ENCODE measurements around the gene OR10Z1.

The OR10Z1 gene, protein sequence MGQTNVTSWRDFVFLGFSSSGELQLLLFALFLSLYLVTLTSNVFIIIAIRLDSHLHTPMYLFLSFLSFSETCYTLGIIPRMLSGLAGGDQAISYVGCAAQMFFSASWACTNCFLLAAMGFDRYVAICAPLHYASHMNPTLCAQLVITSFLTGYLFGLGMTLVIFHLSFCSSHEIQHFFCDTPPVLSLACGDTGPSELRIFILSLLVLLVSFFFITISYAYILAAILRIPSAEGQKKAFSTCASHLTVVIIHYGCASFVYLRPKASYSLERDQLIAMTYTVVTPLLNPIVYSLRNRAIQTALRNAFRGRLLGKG
- total RNA-seq = 0 reads per million in 9 experiments

DNA sequence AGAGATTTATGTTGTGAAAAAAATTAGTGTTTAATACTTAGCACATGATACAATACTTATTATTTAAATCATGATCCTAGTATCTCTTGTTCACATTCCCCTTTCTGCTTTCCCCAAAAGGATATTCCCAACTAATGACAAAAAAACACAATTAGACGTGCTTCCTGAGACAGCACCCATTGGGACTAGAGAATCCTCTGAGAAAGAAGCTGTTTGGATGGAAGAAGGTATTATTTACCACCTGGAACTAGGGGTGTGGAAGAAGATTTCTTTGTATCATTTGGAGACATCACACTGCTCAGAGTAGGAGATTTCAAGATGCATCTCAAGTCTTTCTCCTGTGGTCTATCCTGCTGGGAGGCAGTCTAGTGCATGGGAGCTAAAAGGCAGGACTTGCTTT is at the start of gene OR10Z1:
Gene OR10Z1, plus strand, starts transcription at position 301 of the 400 bp plus-strand sequence. CDS start 1,171 bp downstream, outside the sequence.
- Mint-ChIP-seq H3K4me3 (no peak within 1 kb of the TSS), H3K36me3 (ENCODE audit: insufficient read depth) (no peaks in the 10 kb centered on the region), H3K27me3 (no peaks in the 10 kb centered on the region), H3K4me1 (ENCODE audit: low read depth in 2 of 2) (no peaks in the 10 kb centered on the region), H3K9me3 (no peaks in the 10 kb centered on the region), H3K27ac (no peak within 1 kb of the TSS)
- DNase-seq = no peak
- ATAC-seq (replicated peaks) = no peak

DNA sequence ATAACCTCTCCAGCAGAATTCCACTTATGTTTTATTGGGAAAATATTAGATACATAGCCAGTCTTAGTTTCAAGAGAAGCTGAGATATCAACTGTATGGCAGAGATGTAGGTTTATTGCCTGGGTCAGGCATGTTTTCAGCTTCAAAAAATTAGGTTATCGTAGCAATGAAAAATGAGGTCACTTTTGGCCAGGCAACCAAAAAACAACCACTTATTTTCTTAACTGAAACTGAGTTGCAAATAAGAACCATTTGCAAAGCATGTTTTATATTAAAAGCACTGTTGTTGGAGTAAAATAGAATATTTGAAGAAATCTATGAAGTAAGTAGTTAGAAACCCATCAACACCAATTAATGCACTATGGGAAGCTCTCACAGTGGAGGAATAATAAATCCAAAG is 45.4 kb upstream of the OR10Z1 start:
- no peak overlapping the region for H3K27ac Mint-ChIP-seq
- H3K4me3 Mint-ChIP-seq = no peak overlapping the region
- H3K27me3 Mint-ChIP-seq = peaks cover 36 to 45% of the 10 kb centered on the region in 2 donors
- no peak for ATAC-seq (replicated peaks)
- no peak for DNase-seq
- no peaks in the 10 kb centered on the region for H3K4me1 Mint-ChIP-seq (ENCODE audit: low read depth in 2 of 2)
- no peaks in the 10 kb centered on the region for H3K36me3 Mint-ChIP-seq (ENCODE audit: insufficient read depth)
- H3K9me3 Mint-ChIP-seq = peaks cover 0 to 5% of the 10 kb centered on the region in 2 donors

DNA sequence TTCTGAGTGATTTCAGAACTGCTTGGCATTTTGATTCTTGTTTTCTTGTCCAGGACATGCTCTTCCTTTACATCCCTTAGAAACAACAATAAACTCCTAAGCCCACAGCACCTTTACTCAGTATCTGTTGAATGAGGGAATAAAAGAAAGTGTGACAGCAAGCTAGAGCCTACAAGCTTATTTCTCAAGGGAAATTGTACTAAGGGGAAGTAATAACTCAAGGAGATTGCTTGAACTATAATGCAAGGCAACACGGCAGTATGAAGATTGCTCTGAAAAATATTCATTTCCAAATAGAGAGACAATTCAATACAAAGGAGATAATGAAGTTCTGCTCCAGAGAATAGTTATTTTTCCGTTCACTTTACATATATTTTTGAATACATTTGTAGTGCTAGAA is 41.2 kb upstream of the OR10Z1 start:
- Mint-ChIP-seq H3K36me3 (ENCODE audit: insufficient read depth) (no peaks in the 10 kb centered on the region), H3K9me3 (peaks cover 0 to 5% of the 10 kb centered on the region in 2 donors), H3K4me3 (no peak overlapping the region), H3K27me3 (peaks cover 50 to 59% of the 10 kb centered on the region in 2 donors), H3K27ac (no peak overlapping the region), H3K4me1 (ENCODE audit: low read depth in 2 of 2) (no peaks in the 10 kb centered on the region)
- ATAC-seq (replicated peaks) (no peak), DNase-seq (no peak)

DNA sequence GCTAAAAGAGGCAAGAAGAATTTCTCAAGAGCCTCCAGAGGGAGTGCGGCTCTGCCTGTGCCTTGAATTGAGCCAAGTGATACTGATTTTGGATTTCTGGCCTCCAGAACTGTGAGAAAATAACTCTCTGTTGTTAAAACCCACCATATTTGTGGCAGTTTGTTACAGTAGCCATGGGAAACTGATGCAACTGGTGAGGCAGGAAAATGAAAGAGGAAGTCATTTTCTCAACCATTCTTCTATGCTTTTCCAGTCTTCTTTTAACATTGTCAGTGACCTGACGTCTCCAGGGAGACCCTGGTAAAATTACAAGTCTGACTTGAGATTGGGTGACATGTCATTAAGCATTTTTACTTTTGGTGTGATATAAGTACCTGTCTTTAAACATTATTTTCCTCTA is 40.5 kb upstream of the OR10Z1 start:
- peaks cover 50 to 58% of the 10 kb centered on the region in 2 donors for H3K27me3 Mint-ChIP-seq
- ATAC-seq (replicated peaks) (no peak), DNase-seq (no peak)
- H3K4me3 Mint-ChIP-seq = no peak overlapping the region
- H3K36me3 Mint-ChIP-seq (ENCODE audit: insufficient read depth) = no peaks in the 10 kb centered on the region
- no peak overlapping the region for H3K27ac Mint-ChIP-seq
- peaks cover 0 to 5% of the 10 kb centered on the region in 2 donors for H3K9me3 Mint-ChIP-seq
- H3K4me1 Mint-ChIP-seq (ENCODE audit: low read depth in 2 of 2) = no peaks in the 10 kb centered on the region

DNA sequence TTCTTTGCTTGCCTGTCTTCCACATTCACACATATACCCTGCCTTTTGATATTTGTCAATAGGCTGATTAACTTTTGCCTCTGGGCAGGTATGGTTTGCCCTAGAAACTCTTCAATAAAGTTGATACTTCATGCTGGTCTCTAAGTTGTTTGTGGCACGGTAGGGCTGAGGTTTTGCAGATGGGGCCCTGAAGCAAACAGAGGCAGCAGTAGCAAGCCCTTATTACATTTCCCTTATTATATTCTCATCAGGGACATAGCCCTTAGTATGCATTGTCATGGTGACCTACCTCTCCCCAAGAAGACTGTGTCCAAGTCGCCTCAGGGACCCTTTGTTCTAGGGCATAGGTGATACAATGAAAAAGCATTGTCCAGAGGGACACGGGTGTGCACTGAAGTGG is 34.6 kb upstream of the OR10Z1 start, which contains the start of gene OR6P1:
Gene OR6P1, minus strand, starts transcription at position 101 of the 400 bp plus-strand sequence. CDS start 6,976 bp downstream, outside the sequence.
- Mint-ChIP-seq H3K27ac (no peak within 1 kb of the TSS), H3K27me3 (peaks cover 38 to 48% of the 10 kb centered on the region in 2 donors), H3K9me3 (no peaks in the 10 kb centered on the region), H3K4me3 (no peak within 1 kb of the TSS), H3K4me1 (ENCODE audit: low read depth in 2 of 2) (no peaks in the 10 kb centered on the region), H3K36me3 (ENCODE audit: insufficient read depth) (no peaks in the 10 kb centered on the region)
- DNase-seq = no peak
- ATAC-seq (replicated peaks) = no peak

DNA sequence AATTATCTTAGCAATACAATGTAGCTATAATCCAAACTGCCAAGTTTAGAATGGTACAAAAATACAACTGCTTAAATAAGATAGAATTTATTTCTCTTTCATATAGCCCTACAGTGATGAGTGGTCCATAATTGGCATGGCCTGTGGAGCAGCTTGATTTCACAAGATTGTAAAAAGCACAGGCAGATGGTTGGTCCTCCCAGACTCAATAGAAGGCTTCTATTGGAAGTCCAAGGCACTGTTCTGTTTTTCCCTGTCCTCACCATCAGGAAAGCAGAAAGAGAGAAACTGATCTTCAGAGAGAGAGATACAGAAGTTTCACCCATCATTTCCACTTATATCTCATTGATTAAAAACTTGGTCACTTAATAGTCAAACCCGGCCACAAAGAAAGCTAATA is 32.8 kb upstream of the OR10Z1 start:
- no peak overlapping the region for H3K27ac Mint-ChIP-seq
- no peaks in the 10 kb centered on the region for H3K9me3 Mint-ChIP-seq
- H3K4me1 Mint-ChIP-seq (ENCODE audit: low read depth in 2 of 2) = no peaks in the 10 kb centered on the region
- ATAC-seq (replicated peaks) = no peak
- no peaks in the 10 kb centered on the region for H3K36me3 Mint-ChIP-seq (ENCODE audit: insufficient read depth)
- DNase-seq = no peak
- H3K4me3 Mint-ChIP-seq = no peak overlapping the region
- peaks cover 29 to 41% of the 10 kb centered on the region in 2 donors for H3K27me3 Mint-ChIP-seq

DNA sequence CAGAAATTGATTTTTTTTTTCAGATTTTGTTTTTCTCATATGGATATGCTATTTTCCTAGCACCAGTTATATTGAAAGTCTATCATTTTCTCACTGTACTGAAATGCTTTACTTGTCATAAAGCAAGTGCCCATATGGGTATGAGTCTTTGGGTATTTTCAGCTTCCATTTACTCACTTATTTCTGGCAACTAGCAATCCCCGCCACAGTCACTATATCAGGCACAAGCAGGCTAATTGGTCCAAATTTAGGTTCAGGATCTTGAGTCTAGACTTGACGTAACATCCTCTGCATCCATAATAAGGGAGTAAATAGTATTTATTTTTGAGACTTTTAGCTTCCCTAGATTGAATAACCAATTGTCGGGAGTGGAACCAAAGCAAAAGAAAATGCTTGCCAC is 27.5 kb upstream of the OR10Z1 start:
- DNase-seq = no peak
- Mint-ChIP-seq H3K36me3 (ENCODE audit: insufficient read depth) (no peaks in the 10 kb centered on the region), H3K9me3 (no peaks in the 10 kb centered on the region), H3K27ac (no peak overlapping the region), H3K27me3 (peaks cover 26 to 38% of the 10 kb centered on the region in 2 donors), H3K4me3 (no peak overlapping the region), H3K4me1 (ENCODE audit: low read depth in 2 of 2) (no peaks in the 10 kb centered on the region)
- ATAC-seq (replicated peaks) = no peak

DNA sequence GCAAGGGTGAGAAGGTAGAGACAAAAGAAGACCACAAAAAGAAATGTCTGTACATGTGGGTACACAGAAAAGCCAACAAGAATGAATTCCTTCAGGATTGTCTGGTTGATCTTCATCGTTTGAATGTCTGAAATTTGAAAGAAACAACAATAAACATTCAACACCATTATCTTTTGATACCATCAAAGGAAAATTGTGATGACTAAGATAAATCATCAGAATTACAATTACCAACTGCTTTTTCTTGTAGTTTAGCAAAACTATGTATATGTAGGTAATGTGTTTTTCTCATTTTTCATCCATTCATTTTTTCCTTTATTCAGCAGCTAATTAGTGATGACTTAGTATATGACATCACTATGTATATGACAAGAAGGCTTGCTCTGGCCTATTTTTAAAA is 25.3 kb upstream of the OR10Z1 start, which contains the start of gene OR10X1:
Gene OR10X1, minus strand, starts transcription at position 167 of the 400 bp plus-strand sequence. Its CDS starts 0 bp downstream, at position 167.
- no peaks in the 10 kb centered on the region for H3K9me3 Mint-ChIP-seq

DNA sequence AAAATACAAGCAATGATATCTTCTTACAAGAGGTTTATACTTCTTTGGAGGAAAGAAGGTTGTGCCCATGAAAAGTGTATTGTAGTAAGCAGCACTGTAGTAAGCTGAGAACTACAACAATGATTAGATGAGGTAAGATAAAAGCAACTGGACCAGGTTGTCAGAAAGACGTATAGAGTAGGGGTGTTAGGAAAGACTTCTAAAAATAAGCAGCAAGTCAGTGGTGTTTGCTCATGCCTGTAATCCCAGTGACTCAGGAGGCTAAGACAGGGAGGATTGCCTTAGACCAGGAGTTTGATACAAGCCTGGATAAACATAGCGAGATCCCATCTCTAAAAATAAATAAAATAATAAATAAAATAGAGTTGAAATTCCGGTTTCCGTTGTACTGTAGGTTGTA is 21.1 kb upstream of the OR10Z1 start:
- no peak for DNase-seq
- peaks cover 24 to 43% of the 10 kb centered on the region in 2 donors for H3K27me3 Mint-ChIP-seq
- no peaks in the 10 kb centered on the region for H3K4me1 Mint-ChIP-seq (ENCODE audit: low read depth in 2 of 2)
- no peaks in the 10 kb centered on the region for H3K36me3 Mint-ChIP-seq (ENCODE audit: insufficient read depth)
- H3K9me3 Mint-ChIP-seq = peaks cover 0 to 5% of the 10 kb centered on the region in 2 donors
- no peak overlapping the region for H3K4me3 Mint-ChIP-seq
- no peak overlapping the region for H3K27ac Mint-ChIP-seq
- no peak for ATAC-seq (replicated peaks)

More for the DNA sequence above, 25.3 kb upstream of the OR10Z1 start, which contains the start of gene OR10X1:
- no peaks in the 10 kb centered on the region for H3K4me1 Mint-ChIP-seq (ENCODE audit: low read depth in 2 of 2)
- no peaks in the 10 kb centered on the region for H3K36me3 Mint-ChIP-seq (ENCODE audit: insufficient read depth)
- DNase-seq (no peak), ATAC-seq (replicated peaks) (no peak)
- no peak within 1 kb of the TSS for H3K27ac Mint-ChIP-seq
- no peak within 1 kb of the TSS for H3K4me3 Mint-ChIP-seq
- peaks cover 40 to 43% of the 10 kb centered on the region in 2 donors for H3K27me3 Mint-ChIP-seq

DNA sequence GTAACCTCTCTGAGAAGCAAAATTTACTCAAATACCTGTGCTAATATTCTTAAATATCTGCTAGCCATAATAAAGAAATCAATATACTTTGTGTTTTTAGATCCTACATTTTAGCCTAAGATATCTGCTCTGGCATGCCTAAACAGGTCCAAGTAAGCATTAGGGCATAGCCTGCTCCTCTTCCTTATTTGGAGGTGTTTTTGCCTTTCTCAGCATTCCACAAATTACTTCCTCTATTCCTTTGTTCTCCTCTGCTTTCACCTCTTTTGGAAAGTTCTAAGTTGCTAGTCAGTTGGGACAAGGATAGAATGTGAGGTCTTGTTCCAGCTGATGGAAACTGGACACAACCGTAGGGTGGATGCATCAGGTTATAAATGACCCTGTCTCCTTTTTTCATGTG is 18.1 kb upstream of the OR10Z1 start:
- no peaks in the 10 kb centered on the region for H3K36me3 Mint-ChIP-seq (ENCODE audit: insufficient read depth)
- no peak overlapping the region for H3K4me3 Mint-ChIP-seq
- peaks cover 16 to 36% of the 10 kb centered on the region in 2 donors for H3K27me3 Mint-ChIP-seq
- no peaks in the 10 kb centered on the region for H3K4me1 Mint-ChIP-seq (ENCODE audit: low read depth in 2 of 2)
- DNase-seq = no peak
- H3K9me3 Mint-ChIP-seq = peaks cover 0 to 5% of the 10 kb centered on the region in 2 donors
- no peak overlapping the region for H3K27ac Mint-ChIP-seq
- ATAC-seq (replicated peaks) = no peak

DNA sequence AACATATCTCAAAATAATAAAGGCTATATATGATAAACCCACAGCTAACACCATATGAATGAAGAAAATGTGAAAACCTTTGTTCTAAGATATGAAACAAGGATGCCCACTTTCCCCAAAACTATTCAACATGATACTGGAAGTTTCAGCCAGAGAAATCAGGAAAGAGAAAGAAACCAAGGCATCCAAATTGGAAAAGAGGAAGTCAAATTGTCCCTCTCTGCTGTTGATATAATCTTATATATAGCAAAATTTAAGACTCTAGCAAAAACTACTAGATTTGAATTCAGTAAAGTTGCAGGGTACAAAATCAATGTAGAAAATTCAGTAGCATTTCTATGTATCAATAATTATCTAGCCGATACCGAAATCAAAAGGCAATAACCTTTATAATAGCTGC is 4.3 kb upstream of the OR10Z1 start:
- Mint-ChIP-seq H3K4me1 (ENCODE audit: low read depth in 2 of 2) (no peaks in the 10 kb centered on the region), H3K27me3 (peaks cover 13 to 20% of the 10 kb centered on the region in 2 donors), H3K9me3 (peaks cover 11 to 26% of the 10 kb centered on the region in 2 donors), H3K4me3 (no peak overlapping the region), H3K27ac (no peak overlapping the region), H3K36me3 (ENCODE audit: insufficient read depth) (no peaks in the 10 kb centered on the region)
- no peak for ATAC-seq (replicated peaks)
- DNase-seq = no peak

DNA sequence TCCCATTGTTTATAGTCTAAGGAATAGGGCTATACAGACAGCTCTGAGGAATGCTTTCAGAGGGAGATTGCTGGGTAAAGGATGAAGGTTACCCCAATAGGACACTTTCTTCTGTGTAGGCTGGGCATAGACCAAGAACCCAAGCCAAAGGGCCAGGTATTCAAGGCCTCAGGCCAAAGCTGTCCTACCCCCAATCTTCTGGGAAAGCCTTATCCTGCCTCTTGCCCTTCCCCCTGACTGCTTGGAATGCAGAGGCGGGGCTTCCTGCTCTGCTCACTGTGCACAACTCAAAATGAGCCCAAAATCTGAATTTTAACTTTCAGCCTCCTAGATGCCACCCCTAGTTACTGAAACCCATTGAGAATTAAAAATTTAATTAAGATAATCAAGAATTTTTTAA is 2.2 kb downstream of the OR10Z1 start:
- ATAC-seq (replicated peaks) = no peak
- H3K27me3 Mint-ChIP-seq = no peaks in the 10 kb centered on the region
- peaks cover 0 to 2% of the 10 kb centered on the region in 2 donors for H3K4me1 Mint-ChIP-seq (ENCODE audit: low read depth in 2 of 2)
- H3K27ac Mint-ChIP-seq = no peak overlapping the region
- DNase-seq = no peak
- no peak overlapping the region for H3K4me3 Mint-ChIP-seq
- no peaks in the 10 kb centered on the region for H3K36me3 Mint-ChIP-seq (ENCODE audit: insufficient read depth)
- no peaks in the 10 kb centered on the region for H3K9me3 Mint-ChIP-seq

DNA sequence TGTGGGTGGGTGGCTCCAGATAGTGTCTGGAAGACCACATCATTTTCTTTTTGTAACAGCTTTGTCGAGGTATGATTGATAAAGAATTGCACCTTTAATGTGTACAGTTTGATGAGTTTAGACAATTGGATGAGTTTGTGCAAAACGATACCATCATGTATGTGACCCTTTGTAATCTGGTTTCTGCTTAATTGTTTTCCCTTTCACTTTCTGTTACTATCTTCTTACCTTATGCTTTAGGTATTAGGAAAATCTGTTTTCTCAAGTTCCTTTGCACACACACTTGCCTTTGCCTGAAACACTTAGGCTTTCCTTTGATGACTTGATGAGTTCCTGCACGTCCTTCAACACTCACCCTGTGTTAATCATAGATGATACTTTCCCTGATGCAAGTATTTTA is 6.8 kb downstream of the OR10Z1 start:
- peaks cover 8 to 9% of the 10 kb centered on the region in 2 donors for H3K27me3 Mint-ChIP-seq
- H3K9me3 Mint-ChIP-seq = no peaks in the 10 kb centered on the region
- H3K4me3 Mint-ChIP-seq = no peak overlapping the region
- no peak for DNase-seq
- no peaks in the 10 kb centered on the region for H3K36me3 Mint-ChIP-seq (ENCODE audit: insufficient read depth)
- no peak for ATAC-seq (replicated peaks)
- peaks cover 0 to 2% of the 10 kb centered on the region in 2 donors for H3K4me1 Mint-ChIP-seq (ENCODE audit: low read depth in 2 of 2)
- H3K27ac Mint-ChIP-seq = no peak overlapping the region

DNA sequence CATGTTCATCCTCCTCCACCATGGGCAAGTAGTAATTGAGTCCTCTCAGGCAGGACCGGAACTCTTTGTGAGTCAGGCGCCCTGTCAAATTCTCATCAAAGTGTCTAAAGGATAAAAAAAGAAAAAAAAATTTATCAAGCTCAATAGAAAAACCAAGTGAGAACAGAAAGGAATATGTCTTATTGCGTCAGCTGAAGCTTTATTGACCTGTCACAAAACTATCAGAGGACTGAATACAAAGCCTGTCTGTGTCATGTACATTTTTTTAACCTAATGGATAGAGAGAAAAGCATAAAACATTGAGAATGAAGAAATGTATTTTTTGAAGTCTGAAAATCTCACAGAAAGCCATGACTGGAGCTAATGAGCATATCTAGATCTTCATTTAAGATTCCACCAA is 8.7 kb downstream of the OR10Z1 start:
- no peaks in the 10 kb centered on the region for H3K9me3 Mint-ChIP-seq
- no peak overlapping the region for H3K27ac Mint-ChIP-seq
- no peaks in the 10 kb centered on the region for H3K36me3 Mint-ChIP-seq (ENCODE audit: insufficient read depth)
- ATAC-seq (replicated peaks) (no peak), DNase-seq (no peak)
- no peak overlapping the region for H3K4me3 Mint-ChIP-seq
- peaks cover 21% of the 10 kb centered on the region in 2 donors for H3K27me3 Mint-ChIP-seq
- peaks cover 0 to 2% of the 10 kb centered on the region in 2 donors for H3K4me1 Mint-ChIP-seq (ENCODE audit: low read depth in 2 of 2)
